K562 (cell line): ENCODE measurements around the gene HSF5. TPM values are rescaled to one million over a fixed set of nuclear protein-coding genes. Genes with fewer than 3 reads are reported as not detected.
A peak's percentile ranks its signal among the peaks of the same experiment; 100 is the strongest.

Experiments
- ATF7 ChIP-seq: fragments of 450-650 bp; IDR thresholded peaks from 2 replicates; pipeline ENCODE4 v1.7.1; 2014; ENCODE audit warnings: mild to moderate bottlenecking, moderate library complexity
- BMI1 ChIP-seq: fragments of 150-350 bp; IDR thresholded peaks from 2 replicates; pipeline ENCODE4 v1.6.1; 2014; ENCODE audit warnings: low read length
- CBFB ChIP-seq: sonication (generic); formaldehyde crosslinking; IDR thresholded peaks from 2 replicates; pipeline ENCODE4 v1.4.0; 2020; ENCODE audit warnings: mild to moderate bottlenecking, missing genetic modification reagents
- EP300 ChIP-seq: IDR thresholded peaks from 2 replicates; pipeline ENCODE4 v1.6.1; 2012; ENCODE audit warnings: low read length, improper control_type of control experiment
- MAFF ChIP-seq: IDR thresholded peaks from 2 replicates; pipeline ENCODE4 v1.6.1; 2012; ENCODE audit warnings: low read length, improper control_type of control experiment
- MEIS2 ChIP-seq: fragments of 450-650 bp; IDR thresholded peaks from 2 replicates; pipeline ENCODE4 v1.6.1; 2014; ENCODE audit warnings: mild to moderate bottlenecking; ENCODE audit not compliant: partially characterized antibody
- MXI1 ChIP-seq: IDR thresholded peaks from 2 replicates; pipeline ENCODE4 v1.6.1; 2011; ENCODE audit warnings: low read depth, mild to moderate bottlenecking, improper control_type of control experiment, low read length
- NFYB ChIP-seq: IDR thresholded peaks from 2 replicates; pipeline ENCODE4 v1.6.1; 2011; ENCODE audit warnings: mild to moderate bottlenecking, moderate library complexity; ENCODE audit not compliant: insufficient read length; ENCODE audit errors: extremely low read depth
- RBM15 ChIP-seq: fragments of 200-400 bp; formaldehyde crosslinking; IDR thresholded peaks from 2 replicates; pipeline ENCODE4 v1.6.1; 2018; ENCODE audit warnings: mild to moderate bottlenecking, low read length, moderate library complexity; ENCODE audit not compliant: insufficient read depth
- TAF7 ChIP-seq: fragments of 450-650 bp; IDR thresholded peaks from 2 replicates; pipeline ENCODE4 v1.6.1; 2016; ENCODE audit warnings: missing genetic modification characterization, missing compliant biosample characterization
- TBP ChIP-seq: optimal IDR thresholded peaks from 2 replicates; pipeline ENCODE3; 2011; ENCODE audit warnings: low read depth, low read length, improper control_type of control experiment
- TFAM ChIP-seq: fragments of 250-450 bp; sonication (Bioruptor Pico); conservative IDR thresholded peaks from 2 replicates; pipeline ENCODE4 v1.5.0; 2021; ENCODE audit warnings: mild to moderate bottlenecking, moderate library complexity
- ZFP30 ChIP-seq: fragments of 250-450 bp; sonication (Bioruptor Pico); IDR thresholded peaks from 2 replicates; pipeline ENCODE4 v1.8.0; 2022; ENCODE audit warnings: moderate library complexity, mild to moderate bottlenecking, inconsistent platforms, borderline replicate concordance
- ZNF174 ChIP-seq: fragments of 250-450 bp; sonication (Bioruptor Pico); IDR thresholded peaks from 2 replicates; pipeline ENCODE4 v1.4.0; 2020; ENCODE audit warnings: mild to moderate bottlenecking
- ZNF354B ChIP-seq: fragments of 250-450 bp; sonication (Bioruptor Pico); IDR thresholded peaks from 2 replicates; pipeline ENCODE4 v1.4.0; 2020
- ZNF77 ChIP-seq: fragments of 250-450 bp; sonication (Bioruptor Pico); IDR thresholded peaks from 2 replicates; pipeline ENCODE4 v1.5.0; 2020
- ZSCAN29 ChIP-seq: fragments of 450-650 bp; IDR thresholded peaks from 2 replicates; pipeline ENCODE4 v1.6.1; 2017
- polyA plus RNA-seq, 8 experiments: library from polyadenylated mRNA; depleted of rRNA in 4 of 8; stranded (reverse) in 5 of 8; unstranded in 3 of 8; fragments of >200 nt; fragmentation: Nextera tagmentation in 2 of 8; fragmentation: Illumina TruSeq in 1 of 8; extraction: Ambion mirVana in 2 of 8; extraction: Trizol in 1 of 8; gene quantifications; 2 replicates each; pipeline versions ENCODE4 v1.2.1 to v1.2.3, GENCODE V29; 2011 to 2014; ENCODE audit warnings: inconsistent platforms in 1 of 8, missing spikeins in 1 of 8
- total RNA-seq, 7 experiments: library from RNA; depleted of rRNA in 6 of 7; stranded (reverse); fragments of >200 nt in 6 of 7; fragmentation: Illumina TruSeq in 2 of 7; extraction: Trizol in 2 of 7; gene quantifications; 2 replicates each; pipeline versions ENCODE4 v1.2.1 to v1.2.3, GENCODE V29; 2011 to 2021; ENCODE audit warnings: low replicate concordance in 1 of 7
- TF ChIP-seq, protein P1 (sequence below): sonication (generic); formaldehyde crosslinking; IDR thresholded peaks from 2 replicates; pipeline ENCODE4 v1.8.1; 2022; ENCODE audit warnings: missing genetic modification reagents
- TF ChIP-seq, protein P2 (sequence below): fragments of 250-450 bp; sonication (Bioruptor Pico); IDR thresholded peaks from 2 replicates; pipeline ENCODE4 v1.4.0; 2020
- TF ChIP-seq, protein P3 (sequence below): sonication (generic); formaldehyde crosslinking; IDR thresholded peaks from 2 replicates; pipeline ENCODE4 v1.8.1; 2023; ENCODE audit warnings: mild to moderate bottlenecking, missing genetic modification reagents

The HSF5 gene
- total and polyA plus RNA-seq, 9 of the 15 experiments (the other 6 are each of a cell fraction or from before 2014, with no cell fraction given): 0.04 TPM; not detected in 8

DNA sequence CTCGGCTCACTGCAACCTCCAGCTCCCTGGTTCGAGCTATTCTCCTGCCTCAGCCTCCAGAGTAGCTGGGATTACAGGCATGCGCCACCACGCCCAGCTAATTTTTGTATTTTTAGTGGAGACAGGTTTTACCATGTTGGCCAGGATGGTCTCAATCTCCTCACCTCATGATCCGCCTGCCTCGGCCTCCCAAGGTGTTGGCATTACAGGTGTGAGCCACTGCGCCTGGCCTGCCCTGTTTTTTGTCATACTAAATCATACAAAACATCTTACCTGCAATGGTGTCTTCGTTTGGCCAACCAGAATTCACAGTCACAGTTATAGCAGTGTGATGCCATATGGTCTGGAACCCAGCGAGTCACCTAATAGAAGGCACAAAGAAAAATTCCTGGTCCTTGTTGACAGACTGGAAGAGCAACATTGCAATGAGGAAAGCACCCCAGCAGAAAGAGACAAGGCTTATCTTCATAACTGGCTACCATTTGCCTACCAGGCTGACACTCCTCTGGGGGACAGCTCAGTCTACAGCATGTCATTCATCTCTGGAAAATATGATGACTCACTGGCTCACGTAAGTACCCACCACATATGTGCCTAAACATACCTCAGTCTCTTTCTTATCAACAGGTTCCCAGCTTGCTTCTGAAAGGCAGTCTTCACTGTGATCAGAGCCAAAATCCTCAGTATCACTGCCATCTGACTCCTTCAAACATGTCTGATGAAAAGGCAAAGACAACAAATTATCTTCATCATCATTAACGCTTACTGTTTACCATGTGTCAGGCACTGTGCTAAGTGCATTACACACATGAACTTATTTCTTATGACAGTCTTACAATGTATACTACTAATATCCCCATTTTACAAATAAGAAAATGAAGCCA is 4.3 kb upstream of the HSF5 start (continued):
- TF ChIP-seq, protein P1, sequence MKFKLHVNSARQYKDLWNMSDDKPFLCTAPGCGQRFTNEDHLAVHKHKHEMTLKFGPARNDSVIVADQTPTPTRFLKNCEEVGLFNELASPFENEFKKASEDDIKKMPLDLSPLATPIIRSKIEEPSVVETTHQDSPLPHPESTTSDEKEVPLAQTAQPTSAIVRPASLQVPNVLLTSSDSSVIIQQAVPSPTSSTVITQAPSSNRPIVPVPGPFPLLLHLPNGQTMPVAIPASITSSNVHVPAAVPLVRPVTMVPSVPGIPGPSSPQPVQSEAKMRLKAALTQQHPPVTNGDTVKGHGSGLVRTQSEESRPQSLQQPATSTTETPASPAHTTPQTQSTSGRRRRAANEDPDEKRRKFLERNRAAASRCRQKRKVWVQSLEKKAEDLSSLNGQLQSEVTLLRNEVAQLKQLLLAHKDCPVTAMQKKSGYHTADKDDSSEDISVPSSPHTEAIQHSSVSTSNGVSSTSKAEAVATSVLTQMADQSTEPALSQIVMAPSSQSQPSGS (CRISPR knock-in tag): no peak
- TF ChIP-seq TBP: no peak
- TF ChIP-seq MXI1: no peak
- TF ChIP-seq, protein P2, sequence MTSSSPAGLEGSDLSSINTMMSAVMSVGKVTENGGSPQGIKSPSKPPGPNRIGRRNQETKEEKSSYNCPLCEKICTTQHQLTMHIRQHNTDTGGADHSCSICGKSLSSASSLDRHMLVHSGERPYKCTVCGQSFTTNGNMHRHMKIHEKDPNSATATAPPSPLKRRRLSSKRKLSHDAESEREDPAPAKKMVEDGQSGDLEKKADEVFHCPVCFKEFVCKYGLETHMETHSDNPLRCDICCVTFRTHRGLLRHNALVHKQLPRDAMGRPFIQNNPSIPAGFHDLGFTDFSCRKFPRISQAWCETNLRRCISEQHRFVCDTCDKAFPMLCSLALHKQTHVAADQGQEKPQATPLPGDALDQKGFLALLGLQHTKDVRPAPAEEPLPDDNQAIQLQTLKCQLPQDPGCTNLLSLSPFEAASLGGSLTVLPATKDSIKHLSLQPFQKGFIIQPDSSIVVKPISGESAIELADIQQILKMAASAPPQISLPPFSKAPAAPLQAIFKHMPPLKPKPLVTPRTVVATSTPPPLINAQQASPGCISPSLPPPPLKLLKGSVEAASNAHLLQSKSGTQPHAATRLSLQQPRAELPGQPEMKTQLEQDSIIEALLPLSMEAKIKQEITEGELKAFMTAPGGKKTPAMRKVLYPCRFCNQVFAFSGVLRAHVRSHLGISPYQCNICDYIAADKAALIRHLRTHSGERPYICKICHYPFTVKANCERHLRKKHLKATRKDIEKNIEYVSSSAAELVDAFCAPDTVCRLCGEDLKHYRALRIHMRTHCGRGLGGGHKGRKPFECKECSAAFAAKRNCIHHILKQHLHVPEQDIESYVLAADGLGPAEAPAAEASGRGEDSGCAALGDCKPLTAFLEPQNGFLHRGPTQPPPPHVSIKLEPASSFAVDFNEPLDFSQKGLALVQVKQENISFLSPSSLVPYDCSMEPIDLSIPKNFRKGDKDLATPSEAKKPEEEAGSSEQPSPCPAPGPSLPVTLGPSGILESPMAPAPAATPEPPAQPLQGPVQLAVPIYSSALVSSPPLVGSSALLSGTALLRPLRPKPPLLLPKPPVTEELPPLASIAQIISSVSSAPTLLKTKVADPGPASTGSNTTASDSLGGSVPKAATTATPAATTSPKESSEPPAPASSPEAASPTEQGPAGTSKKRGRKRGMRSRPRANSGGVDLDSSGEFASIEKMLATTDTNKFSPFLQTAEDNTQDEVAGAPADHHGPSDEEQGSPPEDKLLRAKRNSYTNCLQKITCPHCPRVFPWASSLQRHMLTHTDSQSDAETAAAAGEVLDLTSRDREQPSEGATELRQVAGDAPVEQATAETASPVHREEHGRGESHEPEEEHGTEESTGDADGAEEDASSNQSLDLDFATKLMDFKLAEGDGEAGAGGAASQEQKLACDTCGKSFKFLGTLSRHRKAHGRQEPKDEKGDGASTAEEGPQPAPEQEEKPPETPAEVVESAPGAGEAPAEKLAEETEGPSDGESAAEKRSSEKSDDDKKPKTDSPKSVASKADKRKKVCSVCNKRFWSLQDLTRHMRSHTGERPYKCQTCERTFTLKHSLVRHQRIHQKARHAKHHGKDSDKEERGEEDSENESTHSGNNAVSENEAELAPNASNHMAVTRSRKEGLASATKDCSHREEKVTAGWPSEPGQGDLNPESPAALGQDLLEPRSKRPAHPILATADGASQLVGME (CRISPR knock-in tag): no peak
- TF ChIP-seq ATF7: peak; percentile 95
- no peak for TF ChIP-seq NFYB
- TF ChIP-seq EP300: peak; percentile 95
- TF ChIP-seq ZSCAN29: no peak
- TF ChIP-seq TFAM (CRISPR knock-in tag): no peak
- TF ChIP-seq RBM15: no peak
- no peak for TF ChIP-seq ZNF77 (CRISPR knock-in tag)
- no peak for TF ChIP-seq CBFB (CRISPR knock-in tag)
- no peak for TF ChIP-seq ZNF354B (CRISPR knock-in tag)
- TF ChIP-seq ZNF174: no peak
- TF ChIP-seq BMI1: no peak
- TF ChIP-seq, protein P3, sequence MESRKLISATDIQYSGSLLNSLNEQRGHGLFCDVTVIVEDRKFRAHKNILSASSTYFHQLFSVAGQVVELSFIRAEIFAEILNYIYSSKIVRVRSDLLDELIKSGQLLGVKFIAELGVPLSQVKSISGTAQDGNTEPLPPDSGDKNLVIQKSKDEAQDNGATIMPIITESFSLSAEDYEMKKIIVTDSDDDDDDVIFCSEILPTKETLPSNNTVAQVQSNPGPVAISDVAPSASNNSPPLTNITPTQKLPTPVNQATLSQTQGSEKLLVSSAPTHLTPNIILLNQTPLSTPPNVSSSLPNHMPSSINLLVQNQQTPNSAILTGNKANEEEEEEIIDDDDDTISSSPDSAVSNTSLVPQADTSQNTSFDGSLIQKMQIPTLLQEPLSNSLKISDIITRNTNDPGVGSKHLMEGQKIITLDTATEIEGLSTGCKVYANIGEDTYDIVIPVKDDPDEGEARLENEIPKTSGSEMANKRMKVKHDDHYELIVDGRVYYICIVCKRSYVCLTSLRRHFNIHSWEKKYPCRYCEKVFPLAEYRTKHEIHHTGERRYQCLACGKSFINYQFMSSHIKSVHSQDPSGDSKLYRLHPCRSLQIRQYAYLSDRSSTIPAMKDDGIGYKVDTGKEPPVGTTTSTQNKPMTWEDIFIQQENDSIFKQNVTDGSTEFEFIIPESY: 0 out of 2 replicates have a peak, but pooled peaks have one; percentile 38
- peak; percentile 98 for TF ChIP-seq MEIS2
- no peak for TF ChIP-seq TAF7 (tag)
- TF ChIP-seq ZFP30 (CRISPR knock-in tag): no peak
- TF ChIP-seq MAFF: peak; percentile 91
